ENCODE data around the gene COASY.

COASY gene

DNA sequence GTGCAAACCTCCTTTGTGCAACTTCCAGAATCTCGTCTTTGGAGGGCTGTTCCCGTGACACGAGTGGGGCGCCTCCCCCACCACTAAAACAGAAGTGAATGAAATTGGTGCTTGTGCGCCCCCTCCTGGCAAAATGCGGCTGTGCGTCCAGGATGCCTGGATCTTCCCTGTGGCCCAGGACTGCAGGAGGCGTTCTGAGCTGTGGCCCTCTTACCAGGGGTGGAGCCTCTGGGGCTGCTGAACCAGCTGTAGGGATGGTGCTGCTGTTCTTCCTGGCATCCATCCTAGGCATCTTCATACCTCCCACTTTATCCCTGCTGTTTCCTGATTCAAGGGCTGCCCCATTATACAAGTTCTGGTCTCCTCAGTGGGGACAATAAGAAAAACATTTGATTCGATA, 44.4 kb upstream of the COASY start:
- Histone ChIP-seq H3K9ac (ENCODE audit: low read depth, low read length, poor library complexity, severe bottlenecking) (no peak overlapping the region), H3K4me1 (ENCODE audit: insufficient read depth, low read length, poor library complexity, severe bottlenecking) (peaks cover 37% of the 10 kb centered on the region), H3K4me2 (ENCODE audit: low read depth, low read length, poor library complexity, severe bottlenecking) (peak overlapping the region; percentile 12)

DNA sequence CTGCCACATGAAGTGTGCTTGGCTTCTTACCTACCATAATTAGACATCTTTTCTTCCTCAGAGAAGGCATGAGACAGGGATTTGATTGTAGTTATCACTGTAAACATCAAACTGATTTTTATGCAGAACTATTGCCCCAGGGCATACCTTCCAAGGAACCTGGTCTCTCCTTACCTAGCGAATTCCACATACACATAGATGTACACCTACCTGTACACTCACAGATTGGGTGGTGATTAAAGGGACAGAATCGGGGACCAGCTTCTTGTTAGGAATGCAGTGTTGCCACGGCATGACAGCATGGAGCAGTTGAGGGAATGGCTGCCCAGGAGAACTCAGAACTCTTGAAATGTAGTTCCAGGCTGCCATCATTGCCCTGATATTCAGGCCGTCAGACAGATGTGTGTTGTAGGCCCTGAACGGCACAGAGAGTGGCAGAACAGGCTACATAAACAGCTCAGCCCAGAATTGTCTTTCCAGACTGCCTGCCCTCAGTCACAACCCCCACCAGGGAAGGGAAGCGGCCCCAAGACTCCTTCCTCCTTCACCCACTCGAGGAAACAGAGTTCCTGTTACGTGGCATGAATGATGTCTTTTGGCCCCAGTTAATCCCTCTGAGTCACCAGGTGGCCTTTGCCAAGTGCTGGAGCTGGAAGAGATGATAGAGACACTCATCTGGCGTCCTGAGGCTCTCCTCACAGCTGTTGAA, 43.7 kb upstream of the COASY start:
- no peaks in the 10 kb centered on the region for H3K36me3 ChIP-seq (ENCODE audit: insufficient read depth, low read length)
- no peaks in the 10 kb centered on the region for H3F3A ChIP-seq (ENCODE audit: low read depth)
- H3K4me3 ChIP-seq (ENCODE audit: low read length, poor library complexity, severe bottlenecking): no peak overlapping the region
- no peak overlapping the region for H2AFZ ChIP-seq (ENCODE audit: low read length)
- H4K20me1 ChIP-seq (ENCODE audit: insufficient read depth, low read length, poor library complexity, severe bottlenecking): no peaks in the 10 kb centered on the region
- H3K4me1 ChIP-seq (ENCODE audit: insufficient read depth, low read length, poor library complexity, severe bottlenecking): peaks cover 37% of the 10 kb centered on the region
- H3K9ac ChIP-seq (ENCODE audit: low read depth, low read length, poor library complexity, severe bottlenecking): no peak overlapping the region
- no peaks in the 10 kb centered on the region for H3K9me3 ChIP-seq (ENCODE audit: insufficient read depth, low read depth, low read length)
- H3K79me2 ChIP-seq (ENCODE audit: insufficient read depth, low read length): no peaks in the 10 kb centered on the region
- H3K4me2 ChIP-seq (ENCODE audit: low read depth, low read length, poor library complexity, severe bottlenecking): peak overlapping the region; percentile 7
- no peaks in the 10 kb centered on the region for H3K27me3 ChIP-seq (ENCODE audit: insufficient read depth, low read length, poor library complexity, severe bottlenecking)
- no peak for TF ChIP-seq EZH2phosphoT487 (IDR thresholded peaks at IDR 0.05; ENCODE audit: borderline replicate concordance)
- TF ChIP-seq CTCF (conservative IDR thresholded peaks at IDR 0.05; ENCODE audit: low read length): no peak
- no peaks in the 10 kb centered on the region for H3K9me2 ChIP-seq (replicated peaks; ENCODE audit: low read depth, low read length)

More for the DNA sequence above, 44.4 kb upstream of the COASY start:
- Histone ChIP-seq H3K4me3 (ENCODE audit: low read length, poor library complexity, severe bottlenecking) (no peak overlapping the region), H3F3A (ENCODE audit: low read depth) (no peaks in the 10 kb centered on the region), H3K36me3 (ENCODE audit: insufficient read depth, low read length) (no peaks in the 10 kb centered on the region), H3K27me3 (ENCODE audit: insufficient read depth, low read length, poor library complexity, severe bottlenecking) (no peaks in the 10 kb centered on the region), H3K9me2 (replicated peaks; ENCODE audit: low read depth, low read length) (no peaks in the 10 kb centered on the region), H3K79me2 (ENCODE audit: insufficient read depth, low read length) (no peaks in the 10 kb centered on the region), H4K20me1 (ENCODE audit: insufficient read depth, low read length, poor library complexity, severe bottlenecking) (no peaks in the 10 kb centered on the region), H3K9me3 (ENCODE audit: insufficient read depth, low read depth, low read length) (no peaks in the 10 kb centered on the region), H2AFZ (ENCODE audit: low read length) (no peak overlapping the region)
- TF ChIP-seq EZH2phosphoT487 (IDR thresholded peaks at IDR 0.05; ENCODE audit: borderline replicate concordance): no peak
- peak; percentile 99 for TF ChIP-seq CTCF (conservative IDR thresholded peaks at IDR 0.05; ENCODE audit: low read length)

DNA sequence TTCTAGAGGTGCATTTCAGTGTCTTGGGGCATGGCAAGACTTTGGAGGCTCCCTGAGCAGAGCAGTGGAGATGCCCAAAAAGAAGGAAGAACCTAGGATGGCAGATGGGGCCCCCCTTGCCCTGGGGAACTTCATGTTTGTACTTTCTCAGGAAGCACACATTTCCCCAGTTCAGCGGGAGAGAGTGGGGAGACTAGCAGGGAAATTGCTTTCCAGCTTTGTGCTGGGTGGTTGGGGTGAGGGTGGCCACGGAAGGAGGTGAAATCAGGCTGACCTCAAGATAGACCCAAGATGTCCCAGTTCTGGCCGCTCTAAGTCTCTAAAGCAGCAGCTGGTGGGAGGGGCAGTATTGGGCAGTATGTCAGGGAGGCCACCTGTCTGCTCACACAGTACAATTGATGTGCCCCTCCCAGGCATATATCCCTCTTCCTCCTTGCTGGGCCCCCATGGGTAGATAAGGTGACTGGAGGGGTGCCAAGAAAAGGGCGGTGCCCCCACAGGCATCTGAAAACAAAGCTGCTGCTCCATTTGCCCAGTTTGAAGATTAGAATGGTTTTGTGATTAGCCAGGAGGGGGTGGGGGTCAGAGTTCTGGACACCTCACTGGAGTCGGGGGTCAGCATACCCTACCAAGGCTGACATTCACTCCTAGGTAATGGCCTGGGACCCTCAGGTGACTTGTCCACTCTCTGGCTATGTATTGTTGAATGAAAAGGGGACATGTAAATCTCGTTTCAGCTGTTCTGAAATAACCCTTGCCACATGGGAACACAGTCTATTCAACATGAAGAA, 43.0 kb upstream of the COASY start:
- no peaks in the 10 kb centered on the region for H3F3A ChIP-seq (ENCODE audit: low read depth)

More for the DNA sequence above, 43.0 kb upstream of the COASY start:
- H4K20me1 ChIP-seq (ENCODE audit: insufficient read depth, low read length, poor library complexity, severe bottlenecking): no peaks in the 10 kb centered on the region
- no peak overlapping the region for H2AFZ ChIP-seq (ENCODE audit: low read length)
- TF ChIP-seq EZH2phosphoT487 (IDR thresholded peaks at IDR 0.05; ENCODE audit: borderline replicate concordance) (no peak), CTCF (conservative IDR thresholded peaks at IDR 0.05; ENCODE audit: low read length) (no peak)
- no peak overlapping the region for H3K4me2 ChIP-seq (ENCODE audit: low read depth, low read length, poor library complexity, severe bottlenecking)
- no peaks in the 10 kb centered on the region for H3K9me2 ChIP-seq (replicated peaks; ENCODE audit: low read depth, low read length)
- H3K36me3 ChIP-seq (ENCODE audit: insufficient read depth, low read length): no peaks in the 10 kb centered on the region
- no peaks in the 10 kb centered on the region for H3K27me3 ChIP-seq (ENCODE audit: insufficient read depth, low read length, poor library complexity, severe bottlenecking)
- H3K9ac ChIP-seq (ENCODE audit: low read depth, low read length, poor library complexity, severe bottlenecking): no peak overlapping the region
- H3K4me1 ChIP-seq (ENCODE audit: insufficient read depth, low read length, poor library complexity, severe bottlenecking): peaks cover 37% of the 10 kb centered on the region
- H3K79me2 ChIP-seq (ENCODE audit: insufficient read depth, low read length): no peaks in the 10 kb centered on the region
- H3K9me3 ChIP-seq (ENCODE audit: insufficient read depth, low read depth, low read length): no peaks in the 10 kb centered on the region
- H3K4me3 ChIP-seq (ENCODE audit: low read length, poor library complexity, severe bottlenecking): no peak overlapping the region
